Adipose tissue (tissue), 3 donors: Measurements from ENCODE around the gene HADHA. TPM values are rescaled to one million over a fixed set of nuclear protein-coding genes. Genes with fewer than 3 reads are reported as not detected.

Source experiments
- H3K27ac ChIP-seq: one replicate; pipeline ENCODE4 v1.5.1; 2013; ENCODE audit warnings: low read depth, low read length
- WGBS, 3 donors: extraction: QIAGEN DNeasy Blood & Tissue Kit; methylation state at CpG; one replicate each; pipeline ENCODE4 v1.1.7; 2013; 5-methylcytosine and 5-hydroxymethylcytosine counted together
- polyA plus RNA-seq, 3 donors: library from polyadenylated mRNA; stranded (reverse); fragments of 200-250 nt; gene quantifications; one replicate each; pipeline ENCODE4 v1.2.3, GENCODE V29; 2013
- donor health status: healthy with polysubstance abuse.
- donor health status: Bipolar disorder and iron deficiency.
- donor health status: healthy.

Gene HADHA
- polyA plus RNA-seq, 3 donors: 67.9 to 176 (median 94.9) TPM

DNA sequence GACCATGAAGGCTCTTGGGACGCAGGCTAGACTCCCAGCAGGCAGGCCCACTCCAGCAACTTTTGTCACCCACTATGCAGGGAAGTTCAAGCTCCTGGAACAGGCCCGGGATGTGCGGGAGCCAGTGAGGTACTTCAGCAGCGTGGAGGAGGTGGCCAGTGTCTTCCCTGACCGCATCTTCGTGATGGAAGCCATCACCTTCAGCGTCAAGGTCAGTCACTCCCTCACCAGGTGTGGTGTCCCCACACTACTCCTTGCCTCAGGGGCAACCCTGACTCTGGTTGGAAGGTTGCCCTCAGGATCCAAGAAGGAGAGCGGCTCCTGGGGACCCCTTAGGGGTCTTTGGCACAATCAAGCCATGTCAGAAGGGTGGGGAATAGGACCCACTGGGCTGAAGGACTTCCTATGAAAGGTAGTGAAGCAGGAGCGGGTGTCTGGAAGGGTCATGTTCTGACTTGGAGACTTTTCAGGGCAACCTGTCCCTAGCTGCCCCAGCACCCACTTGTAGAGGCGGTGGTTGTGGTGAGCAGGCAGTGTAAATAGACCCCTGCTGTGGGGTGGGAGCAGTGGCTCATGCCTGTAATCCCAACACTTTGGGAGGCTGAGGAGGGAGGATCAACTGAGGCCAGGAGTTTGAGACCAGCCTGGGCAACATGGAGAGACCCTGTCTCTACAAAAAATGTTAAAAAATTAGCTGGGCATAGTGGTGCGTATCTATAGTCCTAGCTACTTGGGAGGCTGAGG is 61.4 kb downstream of the HADHA start:
- 97 to 98% (median 98%) methylated on average over 11 of the region's 11 CpGs for WGBS, 3 donors
- H3K27ac ChIP-seq: no peak overlapping the region

DNA sequence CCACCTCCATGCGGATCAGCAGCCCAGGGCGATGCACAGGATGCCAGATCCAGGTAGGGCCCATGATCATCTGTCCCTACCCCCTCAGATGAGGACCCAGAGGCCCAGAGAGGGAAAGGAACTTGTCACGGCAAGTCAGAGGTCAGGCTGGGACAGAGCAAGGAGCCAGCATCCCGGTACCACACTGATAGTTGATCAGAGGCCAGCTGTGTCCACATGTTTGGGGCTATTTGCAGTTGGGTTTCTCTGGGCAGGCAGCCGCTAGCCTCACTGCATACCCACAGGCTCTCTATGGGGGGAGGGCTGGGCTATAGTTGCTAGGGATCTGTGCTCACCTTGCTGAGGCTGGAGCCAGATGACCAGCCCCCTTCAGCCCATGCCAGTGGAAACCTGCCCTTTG is 62.0 kb downstream of the HADHA start:
- no peak overlapping the region for H3K27ac ChIP-seq
- WGBS, 3 donors: 80 to 90% (median 90%) methylated on average over 5 of the region's 5 CpGs

DNA sequence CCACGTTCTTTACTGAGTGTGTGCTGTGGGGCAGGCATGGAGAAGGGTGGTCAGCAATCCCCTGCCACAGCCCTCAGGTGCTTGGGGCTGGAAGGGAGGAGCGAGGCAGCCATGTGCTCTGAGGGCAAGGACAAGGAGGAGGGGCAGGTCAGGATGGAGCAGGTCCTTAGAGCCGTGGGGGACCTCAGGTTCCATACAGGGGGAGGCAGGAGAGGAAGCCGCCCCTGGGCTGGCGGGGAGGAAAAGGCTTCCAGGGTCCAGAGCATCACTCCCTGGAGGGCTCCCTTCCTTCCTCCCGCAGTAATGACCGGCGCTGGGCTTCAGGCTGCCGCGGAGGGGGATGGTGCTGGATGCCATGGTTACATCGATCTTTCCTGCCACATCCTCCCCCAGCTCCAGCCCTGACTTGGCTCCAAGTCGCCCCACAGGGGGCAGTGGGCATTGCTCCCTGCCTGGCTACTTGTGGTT is 65.0 kb downstream of the HADHA start:
- H3K27ac ChIP-seq: no peak overlapping the region
- 3 to 16% (median 13%) methylated on average over 9 to 12 of the region's 12 CpGs for WGBS, 3 donors

DNA sequence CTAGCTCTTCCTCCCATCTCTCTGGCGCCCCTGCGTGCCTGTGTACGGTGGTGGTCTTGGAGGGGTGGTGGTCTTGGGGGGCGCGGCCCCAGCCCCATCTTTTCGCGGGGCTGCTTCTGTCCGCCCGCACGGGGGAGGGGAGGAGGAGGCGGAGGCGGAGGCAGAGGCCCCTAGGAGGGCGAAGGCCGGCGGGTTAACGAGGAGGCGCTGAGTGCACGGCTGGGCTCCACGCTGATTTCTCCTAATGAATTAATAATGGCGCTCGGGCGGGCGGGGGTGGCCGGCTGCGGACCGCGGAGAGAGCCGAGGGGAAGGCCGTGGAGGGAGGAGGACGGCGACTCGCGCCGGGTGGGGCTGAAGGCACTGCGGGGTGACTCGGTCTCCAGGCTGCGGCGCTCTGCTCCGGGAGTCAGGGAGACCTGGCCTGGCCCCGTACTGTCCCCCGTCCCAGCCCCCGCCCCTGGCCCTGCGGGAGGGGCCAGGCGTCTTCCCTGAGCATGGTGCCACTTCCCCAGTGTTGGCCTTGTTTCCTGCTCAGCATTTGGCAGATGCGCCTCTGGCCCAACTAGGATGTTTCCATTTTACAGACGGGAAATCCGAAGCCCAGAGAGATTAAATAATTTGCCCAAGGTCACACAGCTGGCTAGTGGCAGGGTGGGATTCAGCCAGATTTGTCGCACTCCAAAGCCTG is 65.5 kb downstream of the HADHA start:
- 1 to 4% (median 3%) methylated on average over 43 to 45 of the region's 48 CpGs for WGBS, 3 donors
- H3K27ac ChIP-seq: no peak overlapping the region

DNA sequence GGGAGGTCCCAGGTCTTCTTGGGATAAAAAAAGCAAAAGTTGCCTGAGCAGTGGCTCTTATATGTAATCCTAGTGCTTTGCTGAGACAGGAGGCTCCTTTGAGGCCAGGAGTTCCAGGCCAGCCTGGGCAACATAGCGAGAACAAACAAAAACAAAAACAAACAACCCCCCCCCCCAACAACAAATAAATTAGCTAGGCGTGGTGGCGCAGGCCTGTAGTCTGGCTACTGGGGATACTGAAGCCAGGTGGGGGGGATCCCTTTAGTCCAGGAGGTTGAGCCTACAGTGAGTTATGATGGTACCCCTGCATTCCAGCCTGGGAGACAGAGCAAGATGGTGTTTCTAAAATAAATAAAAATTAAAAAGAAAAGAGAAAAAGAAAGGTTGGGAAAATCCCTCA is 66.2 kb downstream of the HADHA start:
- WGBS, 3 donors: 90 to 97% (median 94%) methylated on average over 3 of the region's 3 CpGs
- H3K27ac ChIP-seq: no peak overlapping the region

DNA sequence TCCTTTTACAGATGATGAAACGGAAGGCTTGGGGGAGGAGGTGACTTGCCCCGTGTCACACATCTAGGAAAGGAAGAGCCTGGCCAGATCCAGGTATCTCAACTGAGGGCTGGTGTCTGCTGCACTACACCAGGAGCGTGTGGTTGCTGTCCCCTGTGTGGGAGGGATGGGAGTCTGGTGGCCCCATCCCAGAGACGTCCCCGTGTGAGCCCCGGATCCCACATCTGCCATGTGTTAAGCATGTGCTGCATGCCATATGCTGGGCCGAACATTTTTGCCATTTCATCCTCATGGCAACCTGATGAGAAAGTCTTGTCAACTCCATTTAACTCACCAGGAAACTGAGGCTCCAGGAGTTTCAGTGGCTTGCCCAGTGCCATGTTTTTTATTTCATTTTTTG is 67.3 kb downstream of the HADHA start:
- 92 to 98% (median 96%) methylated on average over 7 of the region's 7 CpGs for WGBS, 3 donors

DNA sequence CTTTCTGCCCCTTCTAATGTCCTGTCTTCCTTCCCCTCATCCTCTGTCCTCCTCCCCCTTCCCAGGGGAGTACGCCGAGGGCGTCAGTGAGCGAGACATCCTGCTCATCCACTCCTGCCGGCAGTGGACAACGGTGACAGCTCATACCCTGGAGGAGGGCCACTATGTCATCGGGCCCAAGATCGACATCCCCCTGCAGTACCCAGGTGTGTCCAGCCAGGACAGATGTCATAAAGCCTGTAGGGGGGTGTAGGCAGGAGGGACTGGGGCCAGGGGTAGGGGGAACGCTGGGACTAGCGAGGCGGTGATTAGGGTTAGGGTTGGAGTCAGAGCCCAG is 68.2 kb downstream of the HADHA start:
- WGBS, 3 donors: 79 to 86% (median 83%) methylated on average over 11 of the region's 11 CpGs
- no peak overlapping the region for H3K27ac ChIP-seq

More for the DNA sequence above, 67.3 kb downstream of the HADHA start:
- H3K27ac ChIP-seq: no peak overlapping the region

DNA sequence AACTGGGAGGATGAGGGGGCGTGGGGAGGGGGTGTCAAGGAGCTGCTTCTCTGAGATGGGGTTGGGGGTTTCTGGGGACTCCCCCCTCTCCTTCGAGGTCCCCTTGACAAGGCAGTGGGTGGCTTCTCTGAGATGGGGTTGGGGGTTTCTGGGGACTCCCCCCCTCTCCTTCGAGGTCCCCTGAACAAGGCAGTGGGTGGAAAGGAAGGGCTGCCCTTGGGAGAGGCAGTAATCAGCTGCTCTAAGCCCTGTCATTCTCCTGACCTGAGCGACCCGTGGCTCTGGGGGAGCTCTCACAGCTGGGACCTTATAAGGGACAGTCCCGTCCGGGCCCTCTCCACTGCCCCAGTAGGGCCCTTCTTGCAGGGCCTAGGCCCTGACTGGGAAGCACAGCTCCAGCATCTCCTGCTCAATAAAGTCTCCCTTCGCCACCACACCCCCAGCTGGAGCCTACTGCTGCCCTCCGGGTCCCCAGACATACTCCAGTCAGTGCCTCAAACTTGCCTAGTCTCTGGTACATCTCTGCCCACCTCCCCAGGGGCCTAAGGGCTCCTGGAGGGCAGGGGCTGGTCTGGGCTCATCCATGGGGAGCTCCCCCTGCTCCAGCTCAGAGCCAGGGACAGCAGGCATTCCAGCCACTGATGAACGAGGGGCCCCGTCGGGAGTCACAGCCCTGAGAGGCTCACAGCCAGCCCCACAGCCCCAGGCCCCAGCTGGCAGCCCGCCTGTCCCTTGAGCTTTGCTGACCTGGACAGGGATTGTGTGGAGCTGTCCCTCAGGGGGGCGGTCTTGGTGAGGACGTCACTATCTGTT is 68.8 kb downstream of the HADHA start:
- H3K27ac ChIP-seq: no peak overlapping the region
- WGBS, 3 donors: 65 to 76% (median 75%) methylated on average over 13 to 15 of the region's 15 CpGs

DNA sequence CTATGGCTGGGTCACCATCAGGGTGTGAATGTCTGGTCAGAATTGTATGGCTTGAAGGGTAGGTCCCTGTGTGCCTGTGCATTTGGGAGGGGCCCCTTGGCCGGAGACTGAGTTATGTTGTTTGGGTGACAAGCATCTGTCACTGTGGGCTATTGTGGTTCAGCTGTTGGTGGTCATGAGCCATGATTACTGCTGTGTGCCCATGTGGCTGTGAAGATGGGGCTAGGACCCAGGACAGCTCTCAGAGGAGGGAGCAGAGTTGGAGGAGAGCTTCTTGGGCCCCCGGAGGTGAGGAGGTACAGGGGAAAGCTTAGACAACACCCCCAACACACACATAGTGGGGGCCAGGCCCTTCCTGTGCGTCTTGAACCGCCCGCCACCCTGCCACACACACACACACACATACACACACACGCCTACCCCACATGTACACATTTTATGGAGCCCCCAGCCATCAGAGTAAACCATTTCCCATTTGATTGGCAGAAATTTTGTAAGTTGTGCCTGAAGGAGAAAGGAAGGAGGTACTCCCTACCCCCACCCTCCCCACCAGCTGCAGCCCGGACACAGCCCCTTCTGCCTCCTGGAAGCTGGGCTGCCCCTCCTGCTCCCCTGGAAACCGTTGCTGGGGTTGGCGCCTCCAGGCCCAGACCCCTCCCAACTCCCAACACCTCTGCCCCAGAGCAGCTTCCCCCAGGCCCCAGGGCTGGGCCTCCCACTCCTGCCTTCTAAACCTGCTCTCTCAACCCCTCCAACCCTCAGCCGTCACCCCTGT is 69.6 kb downstream of the HADHA start:
- WGBS, 3 donors: 66 to 80% (median 72%) methylated on average over 10 of the region's 10 CpGs
- H3K27ac ChIP-seq: no peak overlapping the region

DNA sequence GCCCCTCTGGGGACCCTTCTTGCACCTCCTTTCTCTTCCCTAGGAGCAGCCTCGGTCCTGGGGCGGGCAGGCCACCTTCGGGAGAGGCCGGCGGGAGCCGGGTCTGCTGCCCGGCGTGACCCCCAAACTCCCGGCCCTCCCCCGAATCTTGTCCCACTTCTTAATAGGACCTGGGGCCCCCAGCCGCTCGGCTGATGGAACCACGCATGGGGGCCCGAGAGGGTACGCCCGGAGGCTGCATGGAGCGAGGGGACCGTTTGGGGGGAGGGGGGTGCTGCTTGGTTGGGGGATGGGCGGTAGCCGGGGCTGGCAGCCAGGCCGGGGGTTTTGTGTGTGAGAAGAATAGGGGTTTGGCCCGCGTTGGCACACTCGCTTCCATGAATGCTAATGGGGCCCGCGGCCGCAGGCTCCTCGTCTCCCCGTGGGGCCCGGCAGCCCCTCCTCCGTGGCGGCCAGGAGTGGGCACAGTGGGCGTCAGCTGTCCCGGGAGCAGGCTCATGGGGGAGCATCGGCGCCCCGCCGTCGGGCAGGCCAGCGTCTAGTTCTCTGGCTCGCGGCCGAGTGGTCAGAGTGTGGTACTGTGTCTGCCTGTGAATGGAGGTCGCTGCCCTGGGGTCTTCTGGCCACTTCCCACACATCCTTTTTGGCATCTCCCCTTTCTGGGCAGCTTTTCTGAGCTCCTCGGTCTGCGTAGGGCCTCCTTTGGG is 70.5 kb downstream of the HADHA start:
- 18 to 24% (median 23%) methylated on average over 41 to 46 of the region's 46 CpGs for WGBS, 3 donors
- no peak overlapping the region for H3K27ac ChIP-seq

DNA sequence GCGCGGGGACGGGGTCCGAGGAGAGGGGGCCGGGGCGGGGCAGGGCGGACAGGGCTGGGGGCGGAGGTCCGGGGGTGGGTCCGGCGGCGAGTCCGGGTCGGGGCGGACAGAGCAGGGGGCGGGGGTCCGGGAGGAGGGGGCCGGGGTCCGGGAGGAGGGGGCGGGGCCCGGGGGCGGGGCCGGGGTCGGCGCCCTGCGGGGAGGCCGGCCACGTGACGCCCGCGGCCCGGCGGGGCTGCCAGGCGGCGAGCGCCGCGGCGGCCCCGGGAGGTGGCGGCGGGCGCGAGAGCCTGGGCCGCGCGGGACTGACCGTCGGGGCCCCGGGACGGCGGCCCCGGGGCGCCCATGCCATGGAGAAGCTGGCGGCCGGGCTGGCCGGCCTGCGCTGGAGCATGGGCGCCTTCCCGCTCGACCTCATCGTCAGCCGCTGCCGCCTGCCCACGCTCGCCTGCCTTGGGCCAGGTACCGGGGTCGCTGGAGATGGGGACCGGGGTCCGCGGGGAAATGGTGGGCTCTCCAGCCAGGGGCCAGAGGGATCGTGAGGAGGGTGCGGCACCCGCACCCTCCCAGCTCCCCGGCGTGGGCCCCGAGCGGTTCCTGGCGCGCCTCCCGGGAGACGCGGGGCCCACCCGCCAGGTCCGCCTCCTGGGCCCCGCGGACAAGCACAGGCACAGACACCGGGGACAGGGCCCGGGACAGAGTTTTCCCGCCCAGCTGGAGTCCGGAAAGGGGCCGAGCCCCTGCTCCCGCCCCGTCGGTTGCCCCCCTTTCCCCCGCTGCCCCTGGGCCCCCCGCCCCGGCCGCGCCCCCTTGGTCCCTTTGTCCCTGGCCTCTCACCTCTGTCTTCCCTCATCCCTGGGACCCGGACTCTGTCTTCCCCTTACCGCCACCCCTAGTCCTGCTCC is 71.3 kb downstream of the HADHA start, which contains the start of gene GAREM2:
GAREM2 (plus strand) TSS at position 218 of the 905 bp plus-strand sequence; CDS start at position 351, 133 bp downstream.
- H3K27ac ChIP-seq: no peak within 1 kb of the TSS
- WGBS, 3 donors: 0 to 3% (median 1%) methylated on average over 30 to 94 of the region's 102 CpGs

DNA sequence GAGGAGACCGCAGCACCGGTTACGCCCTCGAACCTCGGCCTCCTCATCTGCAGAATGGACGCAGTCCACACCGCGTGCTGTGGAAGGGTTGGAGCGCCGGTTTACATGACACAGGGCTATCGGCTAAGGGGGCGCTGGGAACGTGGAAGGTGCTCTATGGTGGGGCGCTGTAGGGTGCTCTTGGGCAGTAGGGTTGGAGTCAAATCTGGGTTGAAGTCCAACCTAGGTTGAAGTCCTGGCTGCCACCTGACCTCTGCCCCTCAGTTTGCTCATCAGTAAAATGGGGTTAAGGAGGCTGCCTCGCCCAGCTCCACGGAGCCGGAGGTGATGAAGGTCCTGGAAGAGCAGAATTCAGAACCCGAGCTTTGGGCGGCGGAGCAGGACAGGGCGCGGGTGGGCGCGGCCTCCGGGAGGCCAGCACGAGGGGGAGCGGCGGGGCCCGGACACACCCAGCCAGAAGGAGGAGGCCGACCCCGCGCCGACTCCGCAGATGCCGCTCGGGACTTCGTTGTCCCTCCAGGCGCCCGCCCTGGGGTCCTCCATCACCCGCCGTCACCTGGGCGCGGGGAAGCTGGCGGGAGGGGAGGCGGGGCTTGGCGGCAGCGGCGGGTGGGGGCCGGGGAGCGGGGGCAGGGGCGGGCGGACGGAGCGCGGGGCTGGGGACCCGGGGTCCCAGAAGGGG is 72.1 kb downstream of the HADHA start:
- no peak overlapping the region for H3K27ac ChIP-seq
- WGBS, 3 donors: 17 to 26% (median 24%) methylated on average over 33 to 55 of the region's 56 CpGs

DNA sequence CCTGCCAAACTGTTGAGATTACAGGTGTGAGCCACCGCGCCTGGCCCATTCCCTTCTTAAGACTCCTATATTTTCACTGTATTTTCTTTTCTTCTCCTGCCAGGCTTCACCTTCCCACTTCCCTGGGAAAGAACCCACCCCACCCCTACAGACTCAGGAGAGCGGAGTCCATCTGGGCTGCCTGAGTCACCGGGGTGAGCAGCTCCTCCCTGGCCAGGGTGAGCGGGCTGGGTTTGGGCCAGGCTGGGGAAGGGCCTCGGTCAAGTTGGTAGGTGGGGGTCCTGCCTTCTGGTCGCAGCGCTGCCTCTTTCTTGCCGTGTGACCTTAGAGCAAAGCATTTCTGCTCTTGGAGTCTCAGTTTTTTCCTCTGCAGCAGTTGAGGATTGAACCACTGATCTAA is 73.6 kb downstream of the HADHA start:
- H3K27ac ChIP-seq: no peak overlapping the region
- WGBS, 3 donors: 86 to 93% (median 92%) methylated on average over 9 of the region's 9 CpGs

DNA sequence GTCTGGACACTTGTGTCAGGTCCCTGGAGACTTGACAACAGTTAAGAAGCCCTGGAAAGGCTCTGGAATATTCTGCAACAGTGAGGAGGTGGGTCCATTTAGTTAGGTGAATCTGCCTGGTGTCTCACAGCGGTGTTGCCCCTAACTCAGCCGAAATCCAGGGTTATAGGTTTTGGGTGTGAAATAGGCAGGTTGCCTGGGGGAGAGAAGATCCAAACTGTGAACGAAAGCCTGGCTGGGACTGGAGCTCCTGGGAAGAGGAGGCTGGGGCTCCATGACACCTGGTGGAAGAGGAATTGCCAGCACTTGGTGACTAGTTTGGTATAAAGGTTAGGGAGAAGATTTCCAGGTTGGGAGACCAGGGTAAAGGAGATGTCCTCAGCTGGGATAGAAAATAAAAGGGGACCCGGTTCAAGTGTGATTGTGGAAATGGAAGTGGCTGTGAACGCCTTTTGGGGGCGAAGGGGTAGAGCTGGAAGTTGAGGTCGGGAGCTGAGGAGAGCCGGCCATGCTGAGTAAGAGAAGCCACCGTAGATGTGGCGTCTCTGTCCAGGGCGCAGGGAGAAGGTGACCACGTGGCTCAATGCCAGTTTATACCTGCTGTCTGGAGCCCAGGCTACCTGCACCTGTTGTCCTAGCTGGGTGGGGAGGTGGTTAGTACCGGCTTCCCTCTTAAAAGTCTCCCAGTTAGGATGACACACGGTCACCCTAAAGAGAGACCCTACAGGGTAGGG is 74.6 kb downstream of the HADHA start:
- H3K27ac ChIP-seq: no peak overlapping the region
- WGBS, 3 donors: 83 to 88% (median 84%) methylated on average over 14 of the region's 14 CpGs

DNA sequence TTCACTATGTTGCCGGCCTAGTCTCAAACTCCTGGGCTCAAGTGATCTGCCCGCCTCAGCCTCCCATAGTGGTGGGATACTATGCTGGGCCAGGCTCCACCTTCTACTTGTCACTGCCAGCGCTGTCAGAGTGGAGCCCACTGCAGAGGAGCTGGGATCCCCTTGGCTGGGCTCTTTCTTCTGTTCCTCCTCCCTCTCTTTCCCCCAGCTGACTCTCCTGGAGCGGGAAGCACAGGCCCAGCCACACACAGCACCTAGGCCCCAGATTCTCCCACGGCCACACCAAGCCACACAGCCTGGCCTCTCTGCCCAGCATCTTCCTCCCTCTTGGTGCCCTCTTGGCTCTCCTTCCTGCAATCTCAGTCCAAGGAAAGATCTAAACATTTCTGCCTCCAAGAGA is 75.2 kb downstream of the HADHA start:
- WGBS, 3 donors: 90 to 98% (median 97%) methylated on average over 4 to 5 of the region's 5 CpGs
- no peak overlapping the region for H3K27ac ChIP-seq

DNA sequence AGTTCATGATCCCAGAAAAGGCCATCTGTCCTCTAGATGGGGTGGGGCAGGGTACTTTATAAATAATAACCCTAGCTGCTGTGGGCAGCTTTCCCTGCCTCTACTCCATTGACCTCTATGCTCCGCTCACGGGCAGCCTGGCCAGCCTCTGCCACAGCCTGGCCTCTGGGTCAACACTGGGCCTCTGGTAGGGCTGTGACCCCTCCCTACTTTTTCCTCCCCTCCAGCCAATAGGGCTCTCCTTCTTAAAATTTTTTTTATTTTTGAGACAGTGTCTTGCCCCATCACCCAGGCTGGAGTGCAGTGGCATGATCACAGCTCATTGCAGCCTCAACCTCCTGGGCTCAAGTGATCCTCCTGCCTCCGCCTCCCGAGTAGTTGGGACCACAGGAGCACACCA is 75.6 kb downstream of the HADHA start:
- H3K27ac ChIP-seq: no peak overlapping the region
- 95 to 97% (median 95%) methylated on average over 4 of the region's 4 CpGs for WGBS, 3 donors
